Stimulated activated naive CD4-positive, alpha-beta T cell treated with Interleukin-2 at 50 U/mL for 16 hours (primary cell): Measurements from ENCODE around the gene GPNMB.

Experiments used
- DNase-seq: peaks from one replicate; lab custom pipeline; 2025; lab: John Stamatoyannopoulos, UW

Gene GPNMB

GRCh38 chr7:23273141-23273599 is 26.6 kb downstream of the GPNMB start:
- DNase-seq, result peak; percentile 87

GRCh38 chr7:23275912-23276311 is 29.3 kb downstream of the GPNMB start:
- no peak for DNase-seq

GRCh38 chr7:23276376-23276775 is 29.8 kb downstream of the GPNMB start:
- no peak for DNase-seq

DNA sequence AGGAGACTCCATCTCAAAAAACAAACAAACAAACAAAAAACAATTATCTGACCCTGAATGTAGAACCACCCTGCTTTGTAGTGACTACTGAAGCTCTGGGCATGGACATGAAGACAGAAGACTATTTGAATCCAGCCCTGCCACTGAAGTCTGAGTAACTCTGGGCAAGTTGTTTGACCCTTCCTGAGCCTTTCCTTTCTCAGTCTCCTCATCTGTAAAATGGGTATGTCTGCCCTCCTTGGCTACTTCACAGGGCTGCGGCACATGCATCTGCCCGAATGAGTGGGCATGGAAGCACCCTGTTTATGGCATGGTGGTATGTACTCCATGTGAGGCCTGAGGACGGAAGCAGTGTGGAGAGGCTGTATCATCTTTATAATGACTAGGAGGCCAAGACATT is 30.4 kb downstream of the GPNMB start:
- DNase-seq, result no peak

GRCh38 chr7:23277359-23277989 is 30.9 kb downstream of the GPNMB start:
- peak; percentile 3 for DNase-seq

DNA sequence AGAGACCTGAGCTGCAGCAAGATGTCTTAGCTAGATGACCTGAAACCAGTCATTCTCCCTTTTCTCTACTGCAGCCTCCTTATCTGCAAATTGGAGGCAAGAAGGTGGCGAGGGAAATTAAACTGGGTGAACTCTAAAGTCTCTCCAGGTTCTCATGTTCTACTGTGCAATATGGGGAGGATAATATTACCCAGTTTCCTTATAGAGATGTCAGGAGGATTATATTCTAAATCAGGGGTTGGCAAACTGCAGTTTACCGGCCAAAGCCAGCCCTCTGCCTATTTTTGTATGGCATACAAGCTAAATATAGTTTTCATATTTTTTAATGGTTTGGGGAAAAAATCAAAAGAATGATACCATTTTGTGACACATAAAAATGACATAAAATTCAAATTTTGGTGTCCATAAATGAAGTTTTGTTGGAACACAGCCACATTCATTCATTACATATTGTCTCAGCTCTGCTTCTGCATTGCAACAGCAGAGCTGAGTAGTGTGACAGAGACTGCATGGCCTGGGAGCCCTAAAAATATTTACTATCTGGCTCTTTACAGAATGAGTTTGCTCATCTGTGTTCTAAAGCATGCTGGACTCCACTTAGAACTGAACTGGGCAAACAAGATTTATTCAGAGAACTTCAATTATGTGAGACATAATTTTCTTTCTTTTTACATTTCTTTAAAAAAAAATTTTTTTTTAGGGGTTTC is 33.4 kb downstream of the GPNMB start:
- DNase-seq, result no peak

DNA sequence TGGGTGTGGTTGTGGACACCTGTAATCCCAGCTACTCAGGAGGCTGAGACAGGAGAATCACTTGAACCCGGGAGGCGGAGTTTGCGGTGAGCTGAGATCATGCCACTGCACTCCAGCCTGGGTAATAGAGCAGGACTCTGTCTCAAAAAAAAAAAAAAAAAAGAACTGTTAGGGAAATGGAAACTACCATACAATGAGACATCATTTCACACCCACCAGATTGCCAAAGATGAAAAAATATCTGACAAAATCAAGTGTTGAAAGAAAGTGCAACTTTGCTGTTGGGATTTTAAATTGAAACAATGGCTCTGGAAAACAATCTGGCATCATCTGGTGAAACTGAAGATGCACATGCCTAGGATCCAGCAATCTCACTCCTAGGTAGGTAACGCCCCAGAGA is 36.5 kb downstream of the GPNMB start:
- DNase-seq, result no peak

DNA sequence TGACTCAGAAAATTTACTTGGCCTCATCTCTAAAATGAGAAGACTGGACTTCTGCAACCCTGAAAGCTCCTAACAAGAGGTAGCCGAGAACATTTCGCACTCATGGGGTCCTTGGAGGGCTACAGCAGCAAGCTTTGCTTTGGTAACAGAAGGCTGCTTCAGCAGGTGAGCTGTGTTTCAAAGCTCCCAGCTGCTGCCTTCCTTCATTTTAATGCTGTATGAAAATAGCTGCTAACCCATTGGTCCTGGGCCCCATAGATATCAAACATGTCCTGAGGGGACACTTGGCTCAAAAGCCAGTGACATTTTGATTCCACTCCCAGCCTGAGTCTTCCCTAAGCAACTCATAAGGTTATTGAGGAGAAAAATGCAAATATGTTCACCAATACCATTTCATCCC is 38.3 kb downstream of the GPNMB start:
- no peak for DNase-seq

DNA sequence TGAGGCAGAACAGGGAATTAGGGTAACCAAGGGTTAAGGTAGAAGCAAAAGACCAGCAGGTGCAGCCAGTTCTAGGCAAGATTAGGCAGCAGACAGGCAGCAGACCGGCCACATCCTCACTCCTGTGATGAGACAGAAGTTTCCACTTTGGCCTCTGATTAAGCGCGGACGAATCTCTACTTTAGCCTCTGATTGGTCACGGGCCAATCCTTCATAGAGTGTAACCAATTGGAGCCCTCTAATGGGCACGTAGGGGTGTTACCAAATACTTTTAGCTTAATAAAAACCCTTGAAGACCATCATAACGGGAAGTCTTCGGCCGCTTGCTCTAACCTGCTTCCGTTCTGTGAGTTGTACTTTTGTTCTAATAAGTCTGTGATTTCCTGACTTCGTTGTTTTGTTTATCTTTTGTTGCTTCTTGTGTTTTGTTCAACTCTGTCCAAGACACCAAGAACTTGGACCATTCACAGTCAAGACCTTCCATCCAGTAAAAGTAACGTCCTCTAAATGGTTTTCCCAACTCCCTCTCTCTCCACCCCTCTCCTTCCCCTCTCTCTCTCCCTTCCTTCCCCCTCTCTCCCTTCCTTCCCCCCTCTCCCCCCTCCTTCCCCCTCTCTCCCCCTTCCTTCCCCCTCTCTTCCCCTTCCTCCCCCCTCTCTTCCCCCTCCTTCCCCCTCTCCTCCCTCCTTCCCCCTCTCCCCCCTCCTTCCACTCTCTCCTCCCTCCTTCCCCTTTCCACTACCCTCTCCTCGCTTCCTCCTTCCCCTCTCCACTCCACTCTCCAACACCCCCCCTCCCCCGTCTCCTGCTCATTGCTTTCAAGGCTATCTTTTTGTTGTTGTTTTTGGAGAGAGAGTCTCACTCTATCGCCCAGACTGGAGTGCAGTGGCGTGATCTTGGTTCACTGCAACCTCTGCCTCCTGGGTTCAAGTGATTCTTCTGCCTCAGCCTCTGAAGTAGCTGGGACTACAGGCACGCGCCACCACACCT is 39.4 kb downstream of the GPNMB start:
- no peak for DNase-seq

DNA sequence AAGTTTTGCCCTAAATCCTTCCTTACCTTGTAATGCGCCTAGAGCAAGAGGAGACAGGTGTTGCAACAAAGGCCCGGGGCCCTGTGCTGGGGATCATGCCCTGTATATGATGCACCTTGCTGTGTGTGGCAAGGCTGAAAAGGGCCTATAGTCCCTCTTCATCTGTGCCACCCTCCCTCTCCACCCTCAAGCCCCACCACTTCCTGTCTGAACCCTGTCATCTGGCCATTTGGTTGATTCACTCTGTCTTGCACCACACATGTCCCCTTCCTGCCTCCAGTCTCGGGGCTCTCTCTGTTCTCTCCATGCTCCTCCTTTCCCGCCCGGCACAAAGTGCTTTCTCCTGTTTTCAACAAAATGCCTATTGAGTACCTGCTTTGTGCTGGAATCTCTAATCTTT is 41.0 kb downstream of the GPNMB start:
- no peak for DNase-seq

- no peak for DNase-seq
These were observed 44.4 kb downstream of the GPNMB start for GRCh38 chr7:23290993-23291392.

GRCh38 chr7:23291957-23292560 is 45.5 kb downstream of the GPNMB start:
- DNase-seq, result no peak

DNA sequence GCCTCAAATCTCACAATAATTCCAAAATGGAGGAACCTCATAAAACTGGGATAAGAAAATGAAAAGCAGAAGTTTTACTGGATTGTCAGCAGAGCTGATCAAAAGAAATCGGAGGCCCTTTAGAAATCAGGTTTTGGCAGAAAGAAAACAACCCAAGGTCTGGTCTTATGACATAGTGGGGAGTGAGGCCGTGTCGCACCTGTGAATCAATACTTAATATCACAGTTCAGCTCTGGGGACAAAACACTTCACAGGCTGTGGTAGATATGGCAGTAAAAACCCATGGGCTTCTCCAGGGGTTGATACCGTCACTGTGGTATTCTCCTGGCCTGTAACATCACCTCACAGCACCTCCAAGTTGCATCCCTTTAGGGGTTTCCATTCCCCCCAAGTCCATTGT is 46.0 kb downstream of the GPNMB start:
- no peak for DNase-seq

DNA sequence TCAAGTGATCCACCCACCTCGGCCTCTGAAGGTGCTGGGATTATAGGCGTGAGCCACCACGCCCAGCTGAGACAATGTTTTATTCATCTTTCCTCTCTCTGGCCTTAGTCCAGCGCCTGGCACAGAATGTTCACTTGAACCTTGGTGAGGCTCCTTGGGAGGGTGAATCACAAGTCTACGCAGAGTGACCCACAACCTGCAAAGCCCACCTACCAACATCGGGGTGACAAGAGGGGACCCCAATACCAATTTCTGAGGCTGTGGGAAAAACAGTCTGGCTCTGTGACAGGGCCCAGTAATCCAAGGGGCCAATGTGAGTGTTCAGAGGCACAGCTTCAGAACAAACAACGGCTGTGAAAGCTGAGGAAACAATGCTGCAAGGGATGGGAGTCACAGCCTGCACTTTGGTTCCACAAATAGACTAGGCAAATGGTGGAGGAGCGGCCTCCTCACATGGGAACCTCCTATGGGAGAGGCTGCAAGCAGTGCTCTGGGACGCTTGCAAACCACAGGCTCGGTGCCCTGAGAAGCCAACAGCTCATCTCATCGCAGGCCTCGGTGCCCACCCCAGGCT is 47.0 kb downstream of the GPNMB start:
- no peak for DNase-seq

DNA sequence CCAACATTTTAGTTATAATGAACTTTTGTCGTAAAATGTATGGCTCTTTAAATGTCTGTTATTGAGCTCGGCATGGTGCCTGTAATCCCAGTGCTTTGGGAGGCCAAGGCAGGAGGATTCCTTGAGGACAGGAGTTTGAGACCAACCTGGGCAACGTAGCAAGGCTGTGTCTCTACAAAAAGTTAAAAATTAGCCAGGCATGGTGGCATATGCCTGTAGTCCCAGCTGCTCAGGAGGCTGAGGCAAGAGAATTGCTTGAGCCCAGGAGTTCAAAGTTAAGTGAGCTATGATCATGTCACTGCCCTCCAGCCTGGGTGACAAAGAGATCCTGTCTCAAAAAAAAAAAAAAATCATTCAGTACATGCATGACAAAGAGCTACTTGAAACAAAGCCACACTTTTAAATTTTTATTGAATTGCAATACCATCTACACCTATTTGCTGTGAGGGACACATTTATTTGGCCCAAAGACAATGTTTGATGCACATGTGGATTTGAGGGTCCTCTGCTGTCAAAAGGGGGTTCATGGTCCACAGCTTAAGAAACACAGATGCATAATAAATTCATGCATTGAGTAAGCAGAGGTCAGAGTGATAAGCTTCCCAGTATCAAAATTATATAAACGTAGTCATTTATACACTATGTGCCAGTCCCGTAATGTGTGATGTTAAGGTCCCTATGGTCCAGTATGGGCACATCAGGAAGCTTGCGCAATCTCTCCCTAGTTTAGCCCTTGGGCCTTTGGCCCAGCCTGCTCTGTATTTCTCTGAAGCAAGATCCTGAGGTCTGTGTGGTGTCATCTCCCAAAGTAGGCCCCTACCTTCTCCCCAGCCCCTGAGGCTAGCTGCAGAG is 48.2 kb downstream of the GPNMB start:
- DNase-seq, result no peak

DNA sequence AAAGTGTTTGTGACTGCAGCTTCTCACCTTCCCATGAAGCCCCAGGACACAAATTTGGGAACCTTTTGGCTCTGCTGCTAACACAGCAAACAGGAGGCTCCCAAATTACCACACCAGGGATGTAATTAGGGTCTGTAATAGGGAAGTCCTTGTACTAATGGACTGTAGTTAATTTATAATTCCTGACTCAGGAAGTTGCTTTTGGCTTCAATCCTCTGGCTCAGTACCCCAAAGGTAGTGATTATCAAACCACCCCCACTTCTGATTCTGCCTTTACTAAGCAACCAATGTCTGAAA is 48.8 kb downstream of the GPNMB start:
- DNase-seq, result no peak

GRCh38 chr7:23298141-23298881 is 51.7 kb downstream of the GPNMB start:
- no peak for DNase-seq

DNA sequence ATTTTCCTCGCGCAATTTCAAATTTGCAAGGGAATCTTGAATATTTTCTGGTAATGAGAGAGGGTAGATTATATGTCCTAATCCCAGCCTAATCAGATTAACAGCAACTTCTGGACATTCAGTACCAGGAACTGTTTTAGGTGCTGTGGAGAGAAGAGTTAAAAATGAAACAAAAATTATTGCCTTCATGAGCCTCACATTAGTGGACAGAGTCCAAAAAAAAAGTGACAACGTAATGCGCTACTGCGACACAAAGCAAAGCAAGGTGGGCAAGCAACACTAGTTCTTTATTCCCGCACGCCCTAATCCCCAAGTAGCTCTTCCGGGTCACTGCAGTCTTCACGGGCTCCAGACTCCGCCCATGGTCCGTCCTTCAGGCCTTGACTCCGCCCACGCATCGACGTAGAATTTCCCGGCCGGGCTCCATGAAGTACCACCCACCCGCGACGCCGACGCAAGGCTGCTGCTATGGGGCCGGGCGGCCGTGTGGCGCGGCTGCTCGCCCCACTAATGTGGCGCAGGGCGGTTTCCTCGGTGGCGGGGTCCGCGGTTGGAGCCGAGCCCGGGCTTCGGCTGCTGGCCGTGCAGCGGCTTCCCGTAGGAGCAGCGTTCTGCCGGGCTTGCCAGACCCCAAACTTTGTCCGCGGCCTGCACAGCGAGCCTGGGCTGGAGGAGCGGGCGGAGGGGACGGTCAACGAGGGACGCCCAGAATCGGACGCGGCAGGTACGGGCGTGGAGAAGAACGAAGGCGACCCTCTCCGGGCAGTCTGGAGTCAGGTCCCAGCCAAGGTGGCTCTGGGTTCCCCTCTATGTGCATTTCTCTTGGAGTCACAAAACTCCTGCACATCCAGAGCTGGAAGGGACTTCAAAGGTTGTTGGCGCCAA is 52.6 kb downstream of the GPNMB start, which contains the start of gene MALSU1:
MALSU1 (plus strand) TSS at position 455 of the 885 bp plus-strand sequence; CDS start at position 469, 14 bp downstream.
- peak; percentile 97 for DNase-seq

DNA sequence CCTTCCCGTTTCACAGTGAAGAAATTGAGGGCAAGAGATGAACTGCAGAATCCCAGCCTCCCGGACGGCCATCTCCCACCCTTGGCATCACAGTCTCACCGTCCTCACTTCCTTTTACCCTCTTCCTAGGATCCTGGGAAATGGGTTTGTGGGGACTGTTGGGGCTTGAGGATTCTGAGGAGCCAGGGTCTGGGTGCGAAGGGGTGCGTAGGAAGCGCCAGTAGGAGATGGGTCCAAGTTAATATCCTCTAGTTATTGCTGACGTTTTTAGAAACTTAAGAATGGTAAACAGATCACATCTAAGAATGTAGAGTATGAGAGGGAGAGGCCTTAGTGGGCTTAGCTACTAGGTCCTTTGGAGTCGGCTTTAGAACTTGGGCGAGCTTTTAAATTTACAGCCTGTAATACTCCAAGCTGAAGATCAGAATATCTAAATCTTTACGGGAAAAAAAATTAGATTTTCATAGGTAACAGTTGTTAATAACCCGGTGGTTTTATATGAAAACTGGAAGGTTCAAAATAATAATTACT is 53.3 kb downstream of the GPNMB start:
- peak; percentile 4 for DNase-seq
